DND-41 (cell line): Measurements from ENCODE around the gene SFSWAP.

ENCODE experiments used
- ATAC-seq: fragments of 200-7000 bp; cut with Tn5 transposase; 3 replicates; pipeline ENCODE4 v1.9.1; 2021; ENCODE audit warnings: low read depth; ENCODE audit not compliant: insufficient read depth
- DNase-seq: peaks from one replicate; pipeline ENCODE4 v3.0.0-alpha.2; 2020
- H2AFZ ChIP-seq: 2 replicates; pipeline ENCODE4 v1.6.0; 2012; ENCODE audit warnings: low read depth, low read length
- H3K27ac ChIP-seq: 2 replicates; pipeline ENCODE4 v1.5.1; 2012; ENCODE audit warnings: low read length, inconsistent platforms
- H3K27me3 ChIP-seq: fragments of 200-600 bp; sonication (generic); 2 replicates; pipeline ENCODE4 v1.6.0; 2012; ENCODE audit warnings: low read length, mild to moderate bottlenecking, inconsistent platforms; ENCODE audit not compliant: insufficient read depth, poor library complexity
- H3K36me3 ChIP-seq: 2 replicates; pipeline ENCODE4 v1.5.1; 2012; ENCODE audit warnings: low read length, inconsistent platforms; ENCODE audit not compliant: insufficient read depth
- H3K4me1 ChIP-seq: 2 replicates; pipeline ENCODE4 v1.5.1; 2012; ENCODE audit warnings: mild to moderate bottlenecking, low read length; ENCODE audit not compliant: insufficient read depth
- H3K4me2 ChIP-seq: 2 replicates; pipeline ENCODE4 v1.6.0; 2012; ENCODE audit warnings: mild to moderate bottlenecking, moderate library complexity, low read length, inconsistent platforms; ENCODE audit not compliant: insufficient read depth
- H3K4me3 ChIP-seq, 2 experiments: fragments of 200-600 bp in 1 of 2; shearing (Covaris generic) in 1 of 2; 2 replicates each; pipeline ENCODE4 v1.5.1; 2012 to 2016; ENCODE audit warnings: inconsistent platforms in 2 of 2, low read length in 2 of 2, mild to moderate bottlenecking in 2 of 2, low read depth in 1 of 2, moderate library complexity in 1 of 2
- H3K79me2 ChIP-seq: 2 replicates; pipeline ENCODE4 v1.6.0; 2012; ENCODE audit warnings: low read length, inconsistent platforms; ENCODE audit not compliant: insufficient read depth
- H3K9ac ChIP-seq: 2 replicates; pipeline ENCODE4 v1.6.0; 2012; ENCODE audit warnings: low read depth, mild to moderate bottlenecking, inconsistent platforms, low read length, moderate library complexity
- H3K9me3 ChIP-seq: 2 replicates; pipeline ENCODE4 v1.5.1; 2012; ENCODE audit warnings: low read length, moderate library complexity, mild to moderate bottlenecking, inconsistent platforms; ENCODE audit not compliant: insufficient read depth, severe bottlenecking
- H4K20me1 ChIP-seq: 2 replicates; pipeline ENCODE4 v1.6.0; 2012; ENCODE audit warnings: low read length; ENCODE audit not compliant: insufficient read depth
- CTCF ChIP-seq: IDR thresholded peaks from 2 replicates; pipeline ENCODE4 v1.5.1; 2012; ENCODE audit warnings: borderline replicate concordance, low read length, moderate library complexity, mild to moderate bottlenecking; ENCODE audit not compliant: poor library complexity, severe bottlenecking; ENCODE audit errors: extremely low read depth
- EZH2 ChIP-seq: IDR thresholded peaks from 3 replicates; pipeline ENCODE4 v1.6.1; 2012; ENCODE audit warnings: borderline replicate concordance, low read depth, mild to moderate bottlenecking, moderate library complexity, low read length, inconsistent platforms; ENCODE audit not compliant: severe bottlenecking

The SFSWAP gene

GRCh38 chr12:131721548-131721947 lies 10.7 kb downstream of the SFSWAP start:
- TF ChIP-seq EZH2 (no peak), CTCF (no peak)
- Histone ChIP-seq H3K4me1 (no peaks in the 10 kb centered on the region), H3K4me2 (no peak overlapping the region), H3K79me2 (peaks cover 74% of the 10 kb centered on the region), H3K27ac (no peak overlapping the region), H3K9me3 (no peaks in the 10 kb centered on the region), H4K20me1 (peaks cover 28% of the 10 kb centered on the region), H3K4me3 (no peak overlapping the region), H3K36me3 (peaks cover 96% of the 10 kb centered on the region), H3K27me3 (no peaks in the 10 kb centered on the region), H3K9ac (no peak overlapping the region), H2AFZ (no peak overlapping the region)
- ATAC-seq (no peak), DNase-seq (no peak)

- Histone ChIP-seq H3K79me2 (peaks cover 65% of the 10 kb centered on the region), H4K20me1 (peaks cover 31% of the 10 kb centered on the region), H3K4me3 (no peak overlapping the region), H3K4me2 (no peak overlapping the region), H3K4me1 (no peaks in the 10 kb centered on the region), H3K9ac (no peak overlapping the region), H3K27me3 (no peaks in the 10 kb centered on the region), H3K36me3 (peaks cover 96% of the 10 kb centered on the region), H2AFZ (no peak overlapping the region), H3K27ac (no peak overlapping the region), H3K9me3 (no peaks in the 10 kb centered on the region)
- DNase-seq (no peak), ATAC-seq (no peak)
- TF ChIP-seq CTCF (no peak), EZH2 (no peak)
Observed at GRCh38 chr12:131723532-131723931, 12.6 kb downstream of the SFSWAP start.

- Histone ChIP-seq H3K4me2 (no peak overlapping the region), H3K79me2 (peaks cover 58% of the 10 kb centered on the region), H4K20me1 (peaks cover 23% of the 10 kb centered on the region), H3K27ac (no peak overlapping the region), H3K9ac (no peak overlapping the region), H3K4me3 (no peak overlapping the region), H2AFZ (no peak overlapping the region), H3K4me1 (no peaks in the 10 kb centered on the region), H3K27me3 (no peaks in the 10 kb centered on the region), H3K9me3 (no peaks in the 10 kb centered on the region), H3K36me3 (peaks cover 96% of the 10 kb centered on the region)
- TF ChIP-seq EZH2: no peak
- no peak for TF ChIP-seq CTCF
- ATAC-seq (no peak), DNase-seq (no peak)
Observed at GRCh38 chr12:131724534-131724933, 13.6 kb downstream of the SFSWAP start.

- peaks cover 54% of the 10 kb centered on the region for H3K79me2 ChIP-seq
- TF ChIP-seq EZH2: no peak
- H3K9ac ChIP-seq: no peak overlapping the region
Observed at GRCh38 chr12:131725503-131725902, 14.6 kb downstream of the SFSWAP start.

More at GRCh38 chr12:131725503-131725902, 14.6 kb downstream of the SFSWAP start:
- Histone ChIP-seq H4K20me1 (peaks cover 23% of the 10 kb centered on the region), H3K27me3 (no peaks in the 10 kb centered on the region), H2AFZ (no peak overlapping the region), H3K36me3 (peaks cover 96% of the 10 kb centered on the region), H3K4me1 (no peaks in the 10 kb centered on the region), H3K27ac (no peak overlapping the region), H3K9me3 (no peaks in the 10 kb centered on the region), H3K4me2 (no peak overlapping the region), H3K4me3 (no peak overlapping the region)
- no peak for ATAC-seq
- no peak for DNase-seq
